Gastrocnemius medialis (tissue), 4 donors: ENCODE measurements around the gene RALGPS2. TPM values are rescaled to one million over a fixed set of nuclear protein-coding genes. Genes with fewer than 3 reads are reported as not detected.

Source experiments
- ATAC-seq, 2 donors: fragments of 150-250 bp; one replicate each; pipeline ENCODE4 v1.9.1; 2016
- DNase-seq, 2 donors: peaks; one replicate each; pipeline ENCODE4 v3.0.0-alpha.2; 2019
- H3K27ac ChIP-seq, 4 donors: fragments of 200-600 bp; sonication (generic); 1 replicate in 1 of 4; 2 replicates in 3 of 4; pipeline ENCODE4 v1.5.1; 2016 to 2018; ENCODE audit warnings: mild to moderate bottlenecking in 2 of 4, moderate library complexity in 1 of 4
- H3K27me3 ChIP-seq, 3 donors: fragments of 200-600 bp; sonication (generic) in 2 of 3; 1 replicate in 1 of 3; 2 replicates in 2 of 3; pipeline versions ENCODE4 v1.5.1 to v1.6.0; 2016 to 2019; ENCODE audit warnings: mild to moderate bottlenecking in 1 of 3, moderate library complexity in 1 of 3
- H3K36me3 ChIP-seq, 2 donors: fragments of 200-600 bp; sonication (generic) in 1 of 2; one replicate each; pipeline ENCODE4 v1.5.1; 2017 to 2018
- H3K4me1 ChIP-seq, 2 donors: fragments of 200-600 bp; sonication (generic) in 1 of 2; one replicate each; pipeline ENCODE4 v1.5.1; 2016 to 2017; ENCODE audit warnings: mild to moderate bottlenecking in 2 of 2
- H3K4me3 ChIP-seq, 4 donors: fragments of 200-600 bp; sonication (generic) in 3 of 4; 1 replicate in 1 of 4; 2 replicates in 3 of 4; pipeline ENCODE4 v1.5.1; 2016 to 2019; ENCODE audit warnings: mild to moderate bottlenecking in 2 of 4
- H3K9me3 ChIP-seq, 3 donors: fragments of 200-600 bp; sonication (generic) in 2 of 3; 1 replicate in 1 of 3; 2 replicates in 2 of 3; pipeline ENCODE4 v1.5.1; 2016 to 2019
- POLR2A ChIP-seq, 2 donors: fragments of 450-650 bp; IDR thresholded peaks; one replicate each; pipeline ENCODE4 v1.6.1; 2017; ENCODE audit warnings: antibody characterized with exemption in 2 of 2, mild to moderate bottlenecking in 2 of 2, moderate library complexity in 2 of 2
- in situ Hi-C, 4 donors: fragments of 200-750 bp; cut with MboI; loops; one replicate each; pipeline versions ENCODE4 v1.15.0 to v1.8.0; 2017; ENCODE audit warnings: low sequenced_read_pairs in 4 of 4
- intact Hi-C: fragments of 100-400 bp; cut with DNase I; formaldehyde crosslinking; loops from one replicate; pipeline ENCODE4 v1.15.1; 2023; ENCODE audit warnings: low total_unique reads
- total RNA-seq, 4 donors: library from RNA; depleted of rRNA; stranded (reverse); fragments of >200 nt; gene quantifications; one replicate each; pipeline versions ENCODE4 v1.1.0 to v1.2.3, GENCODE V29; 2016
- TF ChIP-seq, protein P1 (sequence below), 5 experiments: fragments of 450-650 bp in 3 of 5; fragments of 200-600 bp in 2 of 5; sonication (generic) in 2 of 5; IDR thresholded peaks in 4 of 5; conservative IDR thresholded peaks in 1 of 5; 1 replicate in 4 of 5; 2 replicates in 1 of 5; pipeline ENCODE4 v1.5.1; 2016 to 2019; ENCODE audit warnings: antibody characterized with exemption in 5 of 5, mild to moderate bottlenecking in 3 of 5, moderate library complexity in 3 of 5

RALGPS2 gene
- total RNA-seq, 4 donors from 2014 or later = 1.1 to 6.5 (median 2.5) TPM

DNA sequence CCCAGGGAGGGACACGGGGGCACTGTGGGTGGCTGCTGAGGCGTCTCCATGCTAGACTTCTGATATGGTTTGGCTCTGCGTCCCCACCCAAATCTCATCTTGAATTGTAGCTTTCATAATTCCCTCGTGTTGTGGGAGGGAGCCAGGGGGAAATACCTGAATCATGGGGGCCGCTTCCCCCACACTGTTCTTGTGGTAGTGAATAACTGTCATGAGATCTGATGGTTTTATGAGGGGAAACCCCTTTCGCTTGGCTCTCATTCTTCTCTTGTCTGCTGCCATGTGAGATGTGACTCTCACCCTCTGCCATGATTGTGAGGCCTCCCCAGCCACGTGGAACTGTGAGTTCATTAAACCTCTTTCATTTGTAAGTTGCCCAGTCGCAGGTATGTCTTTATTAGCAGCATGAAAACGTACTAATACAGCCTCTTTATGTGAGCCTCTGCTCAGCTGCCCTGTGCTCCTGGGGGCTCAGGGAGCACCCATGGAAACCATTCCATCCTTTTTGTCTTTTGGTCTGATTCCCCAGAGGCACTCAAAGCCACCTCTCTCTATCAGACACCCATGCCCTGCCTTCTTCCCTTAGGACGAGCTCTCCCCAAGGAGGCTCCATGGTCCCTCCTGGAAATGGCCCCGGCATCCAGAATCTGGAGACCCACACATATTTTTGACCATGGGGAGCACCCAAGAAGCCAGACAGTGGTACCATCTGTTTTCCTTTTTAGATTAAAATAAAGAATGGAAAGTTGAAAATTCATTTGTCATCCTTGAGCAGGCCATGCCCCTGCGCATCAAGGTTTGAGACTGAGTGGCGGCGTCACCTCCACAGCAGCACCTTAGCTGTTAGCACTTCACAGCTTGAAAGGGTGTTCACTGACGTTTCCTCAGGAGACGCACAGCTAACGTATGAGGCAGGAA, 234.8 kb downstream of the RALGPS2 start:
- intact Hi-C loops = no loop called here
- H3K36me3 ChIP-seq = no peaks in the 10 kb centered on the region
- in situ Hi-C loops = no loop called here
- H3K27ac ChIP-seq = no peak overlapping the region
- H3K27me3 ChIP-seq = no peaks in the 10 kb centered on the region
- no peak overlapping the region for H3K4me3 ChIP-seq
- TF ChIP-seq, protein P1, sequence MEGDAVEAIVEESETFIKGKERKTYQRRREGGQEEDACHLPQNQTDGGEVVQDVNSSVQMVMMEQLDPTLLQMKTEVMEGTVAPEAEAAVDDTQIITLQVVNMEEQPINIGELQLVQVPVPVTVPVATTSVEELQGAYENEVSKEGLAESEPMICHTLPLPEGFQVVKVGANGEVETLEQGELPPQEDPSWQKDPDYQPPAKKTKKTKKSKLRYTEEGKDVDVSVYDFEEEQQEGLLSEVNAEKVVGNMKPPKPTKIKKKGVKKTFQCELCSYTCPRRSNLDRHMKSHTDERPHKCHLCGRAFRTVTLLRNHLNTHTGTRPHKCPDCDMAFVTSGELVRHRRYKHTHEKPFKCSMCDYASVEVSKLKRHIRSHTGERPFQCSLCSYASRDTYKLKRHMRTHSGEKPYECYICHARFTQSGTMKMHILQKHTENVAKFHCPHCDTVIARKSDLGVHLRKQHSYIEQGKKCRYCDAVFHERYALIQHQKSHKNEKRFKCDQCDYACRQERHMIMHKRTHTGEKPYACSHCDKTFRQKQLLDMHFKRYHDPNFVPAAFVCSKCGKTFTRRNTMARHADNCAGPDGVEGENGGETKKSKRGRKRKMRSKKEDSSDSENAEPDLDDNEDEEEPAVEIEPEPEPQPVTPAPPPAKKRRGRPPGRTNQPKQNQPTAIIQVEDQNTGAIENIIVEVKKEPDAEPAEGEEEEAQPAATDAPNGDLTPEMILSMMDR (IDR thresholded peaks at IDR 0.05 in 4 of 5, conservative IDR thresholded peaks at IDR 0.05 in 1 of 5) = no peak
- no peak for TF ChIP-seq POLR2A (IDR thresholded peaks at IDR 0.05)
- peaks cover 0 to under 1% (median 0%) of the 10 kb centered on the region in 3 donors for H3K9me3 ChIP-seq
- no peak for DNase-seq
- peaks cover 6 to 7% of the 10 kb centered on the region in 2 donors for H3K4me1 ChIP-seq
- no peak for ATAC-seq

GRCh38 chr1:178960482-178961240, 235.6 kb downstream of the RALGPS2 start:
- Histone ChIP-seq H3K27ac (no peak overlapping the region), H3K4me1 (peaks cover 6 to 7% of the 10 kb centered on the region in 2 donors), H3K4me3 (no peak overlapping the region), H3K36me3 (no peaks in the 10 kb centered on the region), H3K9me3 (peaks cover 0 to 5% (median 0%) of the 10 kb centered on the region in 3 donors), H3K27me3 (no peaks in the 10 kb centered on the region)
- DNase-seq = no peak
- in situ Hi-C loops = no loop called here
- intact Hi-C loops = no loop called here
- TF ChIP-seq, protein P1 (IDR thresholded peaks at IDR 0.05 in 4 of 5, conservative IDR thresholded peaks at IDR 0.05 in 1 of 5) = no peak
- TF ChIP-seq POLR2A (IDR thresholded peaks at IDR 0.05) = no peak
- ATAC-seq = no peak

GRCh38 chr1:178961331-178961730, 236.3 kb downstream of the RALGPS2 start:
- H3K27me3 ChIP-seq = no peaks in the 10 kb centered on the region
- DNase-seq (no peak), ATAC-seq (no peak)
- H3K36me3 ChIP-seq = no peaks in the 10 kb centered on the region
- TF ChIP-seq POLR2A (IDR thresholded peaks at IDR 0.05) = no peak
- TF ChIP-seq, protein P1 (IDR thresholded peaks at IDR 0.05 in 4 of 5, conservative IDR thresholded peaks at IDR 0.05 in 1 of 5) = no peak
- H3K27ac ChIP-seq = no peak overlapping the region
- peaks cover 0 to 5% (median 0%) of the 10 kb centered on the region in 3 donors for H3K9me3 ChIP-seq
- in situ Hi-C loops = no loop called here
- intact Hi-C loops = no loop called here
- peaks cover 6 to 7% of the 10 kb centered on the region in 2 donors for H3K4me1 ChIP-seq
- H3K4me3 ChIP-seq = no peak overlapping the region

GRCh38 chr1:178961868-178962267, 236.8 kb downstream of the RALGPS2 start:
- Histone ChIP-seq H3K27me3 (no peaks in the 10 kb centered on the region), H3K9me3 (peaks cover 0 to 5% (median 0%) of the 10 kb centered on the region in 3 donors), H3K27ac (no peak overlapping the region), H3K4me3 (no peak overlapping the region), H3K4me1 (peaks cover 6 to 7% of the 10 kb centered on the region in 2 donors), H3K36me3 (no peaks in the 10 kb centered on the region)
- in situ Hi-C loops = no loop called here
- intact Hi-C loops = no loop called here
- TF ChIP-seq, protein P1 (IDR thresholded peaks at IDR 0.05 in 4 of 5, conservative IDR thresholded peaks at IDR 0.05 in 1 of 5) = no peak
- TF ChIP-seq POLR2A (IDR thresholded peaks at IDR 0.05) = no peak
- DNase-seq (no peak), ATAC-seq (no peak)
